CD4-positive, CD25-positive, alpha-beta regulatory T cell (primary cell): ENCODE results near the gene CDC73. TPM values are rescaled to one million over a fixed set of nuclear protein-coding genes. Genes with fewer than 3 reads are reported as not detected.

ENCODE experiments used
- ATAC-seq, 2 donors: fragments of 150-1000 bp; cut with Tn5 transposase; one replicate each; pipeline ENCODE4 v1.10.0; 2021; ENCODE audit warnings: low read depth in 2 of 2, moderate number of reproducible peaks in 2 of 2, moderate library complexity in 1 of 2
- DNase-seq, 3 donors: peaks; one replicate each; pipeline versions ENCODE4 v3.0.0 to v3.0.0-alpha.2; 2012 to 2022; ENCODE audit warnings: mixed read lengths in 1 of 3
- H3K27ac ChIP-seq: one replicate; pipeline ENCODE4 v1.7.0; 2013; ENCODE audit warnings: mild to moderate bottlenecking, low read length; ENCODE audit not compliant: insufficient read depth, poor library complexity, severe bottlenecking
- H3K27me3 ChIP-seq: one replicate; pipeline ENCODE4 v1.7.0; 2013; ENCODE audit warnings: low read length; ENCODE audit not compliant: control insufficient read depth, insufficient read depth
- H3K36me3 ChIP-seq: one replicate; pipeline ENCODE4 v1.7.0; 2013; ENCODE audit warnings: mild to moderate bottlenecking, low read length, moderate library complexity; ENCODE audit not compliant: control insufficient read depth, insufficient read depth
- H3K4me1 ChIP-seq: 2 replicates; pipeline ENCODE4 v1.7.0; 2013; ENCODE audit warnings: mild to moderate bottlenecking, low read length; ENCODE audit not compliant: insufficient read depth, control insufficient read depth, poor library complexity, severe bottlenecking
- H3K4me3 ChIP-seq: one replicate; pipeline ENCODE4 v1.7.0; 2013; ENCODE audit warnings: low read depth, mild to moderate bottlenecking, low read length, moderate library complexity
- H3K9me3 ChIP-seq, 2 experiments: 1 replicate in 1 of 2; 2 replicates in 1 of 2; pipeline ENCODE4 v1.7.0; 2013; ENCODE audit warnings: low read length in 2 of 2, mild to moderate bottlenecking in 1 of 2, moderate library complexity in 1 of 2; ENCODE audit not compliant: control insufficient read depth in 2 of 2
- H3K27ac Mint-ChIP-seq, 3 donors: one replicate each; pipeline ENCODE4 v1.8.0; 2020 to 2022; ENCODE audit warnings: mild to moderate bottlenecking in 3 of 3, mixed read lengths in 3 of 3, moderate library complexity in 2 of 3
- H3K27me3 Mint-ChIP-seq: one replicate; pipeline ENCODE4 v1.8.0; 2022; ENCODE audit warnings: mild to moderate bottlenecking, mixed read lengths
- H3K36me3 Mint-ChIP-seq: one replicate; pipeline ENCODE4 v1.8.0; 2020; ENCODE audit warnings: mixed read lengths
- H3K4me1 Mint-ChIP-seq, 4 donors: one replicate each; pipeline ENCODE4 v1.8.0; 2020 to 2022; ENCODE audit warnings: mixed read lengths in 4 of 4, mild to moderate bottlenecking in 1 of 4
- H3K4me3 Mint-ChIP-seq, 4 donors: one replicate each; pipeline ENCODE4 v1.8.0; 2020 to 2022; ENCODE audit warnings: mild to moderate bottlenecking in 4 of 4, mixed read lengths in 4 of 4, moderate library complexity in 3 of 4
- H3K9me3 Mint-ChIP-seq, 7 donors: one replicate each; pipeline ENCODE4 v1.8.0; 2020 to 2022; ENCODE audit warnings: mixed read lengths in 7 of 7, mild to moderate bottlenecking in 3 of 7, moderate library complexity in 2 of 7
- polyA plus RNA-seq, 4 donors: library from polyadenylated mRNA; unstranded; fragments of 300-500 nt; fragmentation: Illumina TruSeq; gene quantifications; one replicate each; pipeline ENCODE4 v1.2.3, GENCODE V29; 2021
- total RNA-seq: library from RNA; stranded (reverse); gene quantifications from one replicate; pipeline ENCODE4 v1.2.3, GENCODE V29; 2022

CDC73 gene
- total and polyA plus RNA-seq, 5 donors from 2014 or later, result 59.3 to 81.0 (median 64.0) TPM

DNA sequence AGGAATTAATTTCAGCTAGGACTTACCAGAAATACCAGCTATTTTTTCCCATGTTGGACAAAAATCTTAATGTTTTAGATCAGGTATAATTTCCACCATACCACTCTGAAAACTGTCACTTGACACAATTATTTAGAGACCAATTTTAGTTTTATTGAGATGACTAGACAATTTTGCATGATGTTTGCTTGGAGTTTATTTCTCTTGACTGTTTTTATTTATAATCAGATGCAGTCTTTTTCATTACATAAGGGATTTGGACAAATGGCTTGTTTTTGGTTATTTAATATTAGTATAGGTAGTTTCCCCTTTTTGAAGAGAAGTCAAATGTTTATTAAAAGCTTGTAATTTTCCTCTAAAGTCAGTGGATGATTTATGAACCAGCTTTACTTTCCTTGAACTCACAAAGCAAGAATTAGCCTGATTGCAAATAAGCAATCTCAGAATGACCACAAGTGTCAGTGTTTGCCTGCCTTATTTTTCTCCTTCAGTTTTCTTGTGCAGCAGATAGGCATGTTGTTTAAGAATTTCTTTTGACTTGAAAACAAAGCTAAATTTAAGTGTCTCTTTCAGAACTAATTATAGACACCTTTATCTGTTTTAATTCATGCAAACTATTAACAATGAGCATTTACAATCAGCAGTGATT lies 68.4 kb downstream of the CDC73 start:
- peak overlapping the region in 1 of 3 donors; percentile 62 for H3K27ac Mint-ChIP-seq

DNA sequence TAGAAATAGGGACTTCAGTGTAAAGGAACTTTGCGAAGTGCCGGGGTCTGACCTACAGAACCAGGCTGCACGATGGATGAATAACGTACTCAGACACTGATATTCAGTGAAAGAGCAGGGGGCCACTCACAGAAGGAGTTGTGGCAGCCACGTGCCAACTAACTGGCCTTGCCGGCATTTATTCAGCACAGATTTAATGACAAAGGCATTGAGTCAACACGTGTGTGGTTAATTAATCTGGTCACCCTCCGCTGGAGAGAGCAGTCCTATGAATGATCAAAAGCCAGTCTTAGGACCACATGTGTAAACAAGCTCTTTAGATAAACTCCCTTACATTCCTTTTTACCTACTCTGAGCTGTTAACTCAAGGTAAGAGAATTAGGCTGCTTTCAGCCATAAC lies 70.8 kb downstream of the CDC73 start:
- H3K27me3 Mint-ChIP-seq, result no peaks in the 10 kb centered on the region

More for the DNA sequence above, 68.4 kb downstream of the CDC73 start:
- peaks cover 3% of the 10 kb centered on the region for H3K4me1 ChIP-seq
- no peak overlapping the region for H3K4me3 ChIP-seq
- ATAC-seq (no peak), DNase-seq (no peak)
- H3K36me3 ChIP-seq, result peaks cover 11% of the 10 kb centered on the region
- Mint-ChIP-seq H3K27me3 (no peaks in the 10 kb centered on the region), H3K36me3 (peaks cover 18% of the 10 kb centered on the region), H3K4me1 (peaks cover 42 to 76% (median 67%) of the 10 kb centered on the region in 4 donors), H3K9me3 (peaks cover 0 to 4% (median 0%) of the 10 kb centered on the region in 7 donors), H3K4me3 (no peak overlapping the region)
- peaks cover 0 to 11% of the 10 kb centered on the region in 2 experiments for H3K9me3 ChIP-seq
- H3K27ac ChIP-seq, result no peak overlapping the region
- no peaks in the 10 kb centered on the region for H3K27me3 ChIP-seq

GRCh38 chr1:193199940-193200339 lies 78.1 kb downstream of the CDC73 start:
- Histone ChIP-seq H3K27ac (no peak overlapping the region), H3K4me3 (no peak overlapping the region), H3K27me3 (no peaks in the 10 kb centered on the region), H3K4me1 (no peaks in the 10 kb centered on the region), H3K9me3 (no peaks in the 10 kb centered on the region), H3K36me3 (peaks cover 9% of the 10 kb centered on the region)
- no peaks in the 10 kb centered on the region for H3K27me3 Mint-ChIP-seq
- ATAC-seq (no peak), DNase-seq (no peak)
- H3K4me3 Mint-ChIP-seq, result no peak overlapping the region
- peaks cover 33 to 48% (median 38%) of the 10 kb centered on the region in 4 donors for H3K4me1 Mint-ChIP-seq
- peaks cover 30% of the 10 kb centered on the region for H3K36me3 Mint-ChIP-seq
- peaks cover 0 to 1% (median 0%) of the 10 kb centered on the region in 7 donors for H3K9me3 Mint-ChIP-seq
- H3K27ac Mint-ChIP-seq, result no peak overlapping the region

More for the DNA sequence above, 70.8 kb downstream of the CDC73 start:
- H3K4me3 Mint-ChIP-seq, result no peak overlapping the region
- DNase-seq (no peak), ATAC-seq (no peak)
- no peak overlapping the region for H3K27ac Mint-ChIP-seq
- peaks cover 22 to 68% (median 51%) of the 10 kb centered on the region in 4 donors for H3K4me1 Mint-ChIP-seq
- H3K27me3 ChIP-seq, result no peaks in the 10 kb centered on the region
- no peak overlapping the region for H3K4me3 ChIP-seq
- H3K9me3 ChIP-seq, result peaks cover 0 to 11% of the 10 kb centered on the region in 2 experiments
- H3K9me3 Mint-ChIP-seq, result peaks cover 0 to 4% (median 0%) of the 10 kb centered on the region in 7 donors
- H3K36me3 ChIP-seq, result peaks cover 11% of the 10 kb centered on the region
- no peaks in the 10 kb centered on the region for H3K4me1 ChIP-seq
- H3K36me3 Mint-ChIP-seq, result peaks cover 22% of the 10 kb centered on the region
- H3K27ac ChIP-seq, result no peak overlapping the region

DNA sequence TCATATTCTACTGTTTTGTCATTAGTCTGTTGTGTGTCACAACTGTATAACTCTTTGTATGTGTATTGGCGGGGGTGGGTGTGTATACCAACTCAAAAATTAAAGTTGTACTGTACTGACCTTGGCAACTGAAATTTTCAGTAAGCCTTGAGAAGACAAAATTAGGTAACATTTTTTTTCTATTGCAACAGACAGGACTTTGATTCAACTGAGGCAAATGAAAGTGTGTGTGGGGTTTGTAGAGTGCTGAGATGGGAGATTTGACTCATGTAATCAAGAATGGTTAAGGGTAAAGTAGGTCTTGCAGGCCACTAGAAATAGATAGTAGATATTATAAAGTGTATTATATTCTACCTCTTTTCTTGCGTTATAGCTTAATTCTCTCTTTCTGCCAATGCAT lies 79.2 kb downstream of the CDC73 start:
- peaks cover 33 to 47% (median 42%) of the 10 kb centered on the region in 4 donors for H3K4me1 Mint-ChIP-seq
- peaks cover 19% of the 10 kb centered on the region for H3K36me3 ChIP-seq
- peaks cover 0 to 8% (median 4%) of the 10 kb centered on the region in 7 donors for H3K9me3 Mint-ChIP-seq
- H3K27ac Mint-ChIP-seq, result peak overlapping the region in 2 of 3 donors; percentile 5 to 12
- no peaks in the 10 kb centered on the region for H3K27me3 Mint-ChIP-seq
- no peak for DNase-seq
- H3K4me1 ChIP-seq, result no peaks in the 10 kb centered on the region
- no peak for ATAC-seq
- peak overlapping the region in 1 of 4 donors; percentile 43 for H3K4me3 Mint-ChIP-seq
- H3K36me3 Mint-ChIP-seq, result peaks cover 39% of the 10 kb centered on the region
- peaks cover 0 to under 1% of the 10 kb centered on the region in 2 experiments for H3K9me3 ChIP-seq
- H3K4me3 ChIP-seq, result no peak overlapping the region
- H3K27me3 ChIP-seq, result no peaks in the 10 kb centered on the region
- H3K27ac ChIP-seq, result no peak overlapping the region

DNA sequence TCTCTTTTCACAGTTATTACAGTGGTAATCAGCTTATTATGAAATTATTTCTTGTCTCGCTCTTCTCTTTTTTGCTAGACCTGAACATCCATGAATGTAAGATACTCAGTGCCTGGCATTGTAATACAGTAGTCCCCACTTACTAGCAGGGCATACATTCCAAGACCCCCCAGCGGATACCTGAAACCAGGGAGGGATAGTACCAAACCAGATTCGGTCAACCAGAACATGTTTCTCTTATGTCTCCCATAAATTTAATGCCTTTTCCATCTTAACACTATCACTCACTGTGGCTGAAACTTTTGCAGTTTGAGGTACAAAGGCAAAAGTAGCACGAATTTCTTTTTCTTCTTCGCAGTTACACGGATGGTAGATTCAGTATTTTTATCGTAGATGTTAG lies 89.2 kb downstream of the CDC73 start:
- H3K4me3 ChIP-seq, result no peak overlapping the region
- no peaks in the 10 kb centered on the region for H3K4me1 ChIP-seq
- Mint-ChIP-seq H3K4me1 (peaks cover 29 to 55% (median 37%) of the 10 kb centered on the region in 4 donors), H3K27me3 (no peaks in the 10 kb centered on the region), H3K9me3 (peaks cover 0 to 20% (median 7%) of the 10 kb centered on the region in 7 donors), H3K36me3 (peaks cover 66% of the 10 kb centered on the region), H3K4me3 (no peak overlapping the region), H3K27ac (peak overlapping the region in 1 of 3 donors; percentile 39)
- ATAC-seq (no peak), DNase-seq (no peak)
- peaks cover 47% of the 10 kb centered on the region for H3K36me3 ChIP-seq
- H3K9me3 ChIP-seq, result peaks cover 5 to 16% of the 10 kb centered on the region in 2 experiments
- no peaks in the 10 kb centered on the region for H3K27me3 ChIP-seq
- no peak overlapping the region for H3K27ac ChIP-seq

GRCh38 chr1:193211539-193211938 lies 89.7 kb downstream of the CDC73 start:
- peaks cover under 1 to 11% of the 10 kb centered on the region in 2 experiments for H3K9me3 ChIP-seq
- ATAC-seq, result no peak

DNA sequence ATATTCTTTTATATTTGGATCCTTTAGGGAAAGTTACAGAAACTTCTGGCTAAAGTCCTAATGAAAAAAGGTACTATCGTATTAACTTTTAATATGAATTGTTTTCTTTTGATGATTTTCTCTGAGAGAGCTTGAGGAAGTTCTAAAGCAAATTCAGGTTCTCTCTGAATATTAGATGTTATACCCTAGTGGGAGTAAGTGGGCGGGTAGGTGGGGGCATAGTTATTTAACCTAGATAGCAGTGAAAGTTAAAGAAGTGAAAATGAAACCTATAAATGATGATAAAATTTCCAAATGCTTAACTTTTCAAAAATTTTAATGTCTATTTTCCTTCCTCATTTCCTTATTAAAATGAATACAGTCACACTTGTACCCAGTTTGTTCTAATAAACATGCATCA lies 90.8 kb downstream of the CDC73 start:
- H3K27ac Mint-ChIP-seq, result no peak overlapping the region
- Histone ChIP-seq H3K27me3 (no peaks in the 10 kb centered on the region), H3K4me3 (no peak overlapping the region), H3K9me3 (no peaks in the 10 kb centered on the region), H3K4me1 (no peaks in the 10 kb centered on the region), H3K27ac (no peak overlapping the region), H3K36me3 (peaks cover 44% of the 10 kb centered on the region)
- H3K4me1 Mint-ChIP-seq, result peaks cover 30 to 42% (median 36%) of the 10 kb centered on the region in 4 donors
- H3K27me3 Mint-ChIP-seq, result no peaks in the 10 kb centered on the region
- H3K4me3 Mint-ChIP-seq, result no peak overlapping the region
- no peak for ATAC-seq
- H3K36me3 Mint-ChIP-seq, result peaks cover 65% of the 10 kb centered on the region
- H3K9me3 Mint-ChIP-seq, result peaks cover 0 to 11% (median 5%) of the 10 kb centered on the region in 7 donors
- no peak for DNase-seq

More at GRCh38 chr1:193211539-193211938, 89.7 kb downstream of the CDC73 start:
- Mint-ChIP-seq H3K4me3 (no peak overlapping the region), H3K27me3 (no peaks in the 10 kb centered on the region), H3K4me1 (peaks cover 33 to 50% (median 41%) of the 10 kb centered on the region in 4 donors), H3K27ac (peak overlapping the region in 1 of 3 donors; percentile 39), H3K9me3 (peaks cover 0 to 14% (median 6%) of the 10 kb centered on the region in 7 donors), H3K36me3 (peaks cover 66% of the 10 kb centered on the region)
- Histone ChIP-seq H3K27ac (no peak overlapping the region), H3K4me3 (no peak overlapping the region), H3K36me3 (peaks cover 44% of the 10 kb centered on the region), H3K4me1 (no peaks in the 10 kb centered on the region), H3K27me3 (no peaks in the 10 kb centered on the region)
- peak in 1 of 3 donors; percentile 6 for DNase-seq
